Measurements from ENCODE around the gene SLC9C2.
"Not testable (repeated sequence)": the region's sequence is repeated elsewhere in the genome, so short reads cannot be mapped to it uniquely, and the experiment has no call there.

SLC9C2 gene

GRCh38 chr1:173581383-173582079 is 21.3 kb downstream of the SLC9C2 start:
- no peak for DNase-seq

GRCh38 chr1:173580658-173581057 is 22.2 kb downstream of the SLC9C2 start:
- no peak for DNase-seq

GRCh38 chr1:173580071-173580470 is 22.8 kb downstream of the SLC9C2 start:
- DNase-seq, result no peak

- no peak for DNase-seq
Observed at GRCh38 chr1:173573596-173573995, 29.3 kb downstream of the SLC9C2 start.

GRCh38 chr1:173572201-173572873 is 30.5 kb downstream of the SLC9C2 start:
- DNase-seq, result no peak

- no peak for DNase-seq
Observed at GRCh38 chr1:173570370-173571007, 32.4 kb downstream of the SLC9C2 start.

- no peak for DNase-seq
Observed at GRCh38 chr1:173568483-173568882, 34.4 kb downstream of the SLC9C2 start.

GRCh38 chr1:173563846-173564245 is 39.0 kb downstream of the SLC9C2 start:
- not testable (repeated sequence) for DNase-seq

GRCh38 chr1:173562813-173563212 is 40.1 kb downstream of the SLC9C2 start:
- no peak for DNase-seq

- DNase-seq, result no peak
Observed at GRCh38 chr1:173561263-173561662, 41.6 kb downstream of the SLC9C2 start.

GRCh38 chr1:173560285-173560880 is 42.5 kb downstream of the SLC9C2 start:
- DNase-seq, result no peak

- no peak for DNase-seq
Observed at GRCh38 chr1:173555651-173556305, 47.1 kb downstream of the SLC9C2 start.

GRCh38 chr1:173554541-173555250 is 48.2 kb downstream of the SLC9C2 start:
- DNase-seq, result no peak

- no peak for DNase-seq
Observed at GRCh38 chr1:173554089-173554488, 48.8 kb downstream of the SLC9C2 start.

GRCh38 chr1:173553312-173553711 is 49.6 kb downstream of the SLC9C2 start:
- no peak for DNase-seq

- DNase-seq, result no peak
Observed at GRCh38 chr1:173551699-173552098, 51.2 kb downstream of the SLC9C2 start.

GRCh38 chr1:173549813-173550212 is 53.1 kb downstream of the SLC9C2 start:
- no peak for DNase-seq

GRCh38 chr1:173545688-173546087 is 57.2 kb downstream of the SLC9C2 start:
- no peak for DNase-seq

GRCh38 chr1:173536223-173536622 is 66.6 kb downstream of the SLC9C2 start:
- no peak for DNase-seq

- no peak for DNase-seq
Observed at GRCh38 chr1:173532237-173532636, 70.6 kb downstream of the SLC9C2 start.

- no peak for DNase-seq
Observed at GRCh38 chr1:173530795-173531693, 71.8 kb downstream of the SLC9C2 start.
